ENCODE measurements around the gene GSG1L.

Gene GSG1L

GRCh38 chr16:27824006-27824405, 239.5 kb downstream of the GSG1L start:
- DNase-seq (ENCODE audit: low read depth in 1 of 2, low spot score in 1 of 2) = no peak

DNA sequence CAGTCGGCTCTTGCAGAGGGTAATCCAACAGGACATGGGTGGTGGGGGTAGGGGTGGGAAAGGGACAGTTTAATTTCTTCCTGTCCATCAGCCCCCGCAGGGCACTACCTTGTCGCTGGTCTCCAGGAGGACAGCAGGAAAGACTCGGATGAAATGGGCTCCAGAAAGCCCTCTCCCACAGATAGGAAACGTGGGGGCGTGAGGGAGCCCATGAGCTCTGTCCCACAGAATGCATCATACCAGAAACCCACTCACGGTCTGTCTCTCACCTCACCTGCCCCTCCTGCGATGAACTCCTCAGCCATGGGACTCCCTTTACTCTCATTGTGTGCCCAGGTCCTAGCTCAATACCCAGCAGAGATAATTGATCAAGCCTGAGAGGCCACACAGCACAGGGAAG, 240.1 kb downstream of the GSG1L start:
- DNase-seq (ENCODE audit: low read depth in 1 of 2, low spot score in 1 of 2) = no peak

DNA sequence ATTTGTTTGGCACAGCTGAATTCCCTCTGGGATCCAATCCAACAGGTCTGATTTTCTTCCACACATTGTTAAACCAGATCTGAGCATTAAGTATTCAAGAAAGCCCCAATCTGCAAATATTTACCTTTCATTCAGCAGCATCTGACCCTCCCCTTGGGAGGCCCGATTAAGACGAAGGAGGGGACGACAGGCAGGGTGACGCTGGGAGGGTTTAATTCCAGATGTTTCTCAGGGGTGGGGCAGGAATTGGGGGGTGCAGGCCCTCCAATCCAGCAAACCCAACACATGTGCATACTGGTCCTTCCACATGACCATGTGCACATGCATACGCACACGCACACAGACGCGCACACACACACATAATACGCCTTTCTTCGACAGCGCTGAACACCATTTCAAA, 240.5 kb downstream of the GSG1L start:
- no peak for DNase-seq (ENCODE audit: low read depth in 1 of 2, low spot score in 1 of 2)

DNA sequence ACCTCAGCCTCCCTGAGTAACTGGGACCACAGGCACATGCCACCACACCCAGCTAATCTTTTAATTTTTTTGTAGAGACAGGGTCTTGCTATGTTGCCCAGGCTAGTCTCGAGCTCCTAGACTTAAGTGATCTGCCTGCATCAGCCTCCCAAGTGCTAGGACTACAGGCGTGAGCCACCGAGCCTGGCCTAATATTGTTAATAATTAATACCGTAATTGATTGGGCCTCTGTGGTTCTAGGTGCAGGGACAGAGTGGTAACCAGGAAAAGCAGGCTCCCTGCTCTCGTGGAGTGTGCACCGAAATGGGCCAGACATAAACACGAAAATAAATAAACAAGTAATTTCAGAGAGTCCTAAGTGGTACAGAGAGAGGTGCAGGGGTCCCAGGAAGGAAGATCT, 241.0 kb downstream of the GSG1L start:
- no peak for DNase-seq (ENCODE audit: low read depth in 1 of 2, low spot score in 1 of 2)

GRCh38 chr16:27820646-27821345, 242.7 kb downstream of the GSG1L start:
- DNase-seq (ENCODE audit: low read depth in 1 of 2, low spot score in 1 of 2) = no peak

GRCh38 chr16:27819881-27820610, 243.5 kb downstream of the GSG1L start:
- no peak for DNase-seq (ENCODE audit: low read depth in 1 of 2, low spot score in 1 of 2)

DNA sequence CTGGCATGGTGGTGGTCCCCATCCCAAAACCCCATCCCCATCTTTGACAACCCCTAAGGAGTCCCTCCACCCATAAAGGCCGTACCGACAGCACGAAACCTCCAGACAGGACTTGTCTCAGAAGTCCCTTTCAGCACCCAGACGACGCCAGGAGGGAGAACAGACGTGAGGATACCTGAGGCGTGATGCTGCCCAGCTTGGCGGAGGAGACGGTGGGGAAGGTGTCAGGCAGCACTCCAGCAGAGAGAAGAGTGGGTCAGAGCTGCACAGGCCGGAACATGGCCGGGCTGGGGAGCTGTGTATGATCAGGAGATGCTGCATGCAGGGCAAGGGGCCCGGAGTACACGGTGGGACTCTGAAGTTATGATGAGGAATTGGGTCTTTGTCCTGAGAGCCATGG, 244.2 kb downstream of the GSG1L start:
- no peak for DNase-seq (ENCODE audit: low read depth in 1 of 2, low spot score in 1 of 2)

DNA sequence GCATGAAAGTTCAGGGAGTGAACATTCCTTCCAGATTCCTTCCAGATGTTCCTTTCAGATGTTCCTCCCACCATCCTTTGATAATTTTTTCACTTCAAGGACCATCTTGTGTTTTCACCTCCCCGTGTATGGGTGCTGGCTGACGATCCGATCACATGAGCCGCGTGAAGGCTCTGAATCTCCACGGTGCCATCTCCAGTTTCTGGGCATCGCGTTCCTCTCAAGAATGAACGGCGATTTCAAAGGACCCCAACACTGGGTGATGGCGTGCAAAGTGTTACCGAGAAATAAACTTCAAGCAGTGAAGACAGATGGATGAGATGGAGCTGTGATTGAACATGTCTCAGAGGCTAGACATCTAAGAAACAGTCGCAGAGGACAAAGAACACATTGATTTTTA, 245.3 kb downstream of the GSG1L start:
- DNase-seq (ENCODE audit: low read depth in 1 of 2, low spot score in 1 of 2) = no peak

- no peak for DNase-seq (ENCODE audit: low read depth in 1 of 2, low spot score in 1 of 2)
Measured at GRCh38 chr16:27817038-27817437, 246.5 kb downstream of the GSG1L start.

DNA sequence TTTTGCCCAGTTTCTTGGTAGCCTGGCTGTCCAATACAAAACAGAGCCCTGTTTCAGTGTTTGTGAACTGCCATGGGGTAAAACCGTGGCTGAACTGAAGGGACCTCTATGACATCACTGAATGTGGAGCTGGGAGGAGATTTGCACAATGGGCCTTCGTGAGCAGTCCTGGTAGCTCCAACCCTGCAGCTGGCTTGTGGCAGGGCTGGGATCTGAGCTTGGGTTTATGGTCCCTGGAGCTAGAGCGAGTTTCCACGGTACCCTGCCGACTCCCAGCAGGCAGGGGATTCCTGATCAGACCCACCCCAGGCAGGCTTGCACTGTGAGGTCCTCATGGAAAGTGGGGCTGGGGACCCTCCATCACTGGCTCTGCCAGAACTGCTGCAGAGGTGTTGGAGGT, 247.0 kb downstream of the GSG1L start:
- DNase-seq (ENCODE audit: low read depth in 1 of 2, low spot score in 1 of 2) = no peak

GRCh38 chr16:27813591-27813990, 249.9 kb downstream of the GSG1L start:
- DNase-seq (ENCODE audit: low read depth in 1 of 2, low spot score in 1 of 2) = no peak

DNA sequence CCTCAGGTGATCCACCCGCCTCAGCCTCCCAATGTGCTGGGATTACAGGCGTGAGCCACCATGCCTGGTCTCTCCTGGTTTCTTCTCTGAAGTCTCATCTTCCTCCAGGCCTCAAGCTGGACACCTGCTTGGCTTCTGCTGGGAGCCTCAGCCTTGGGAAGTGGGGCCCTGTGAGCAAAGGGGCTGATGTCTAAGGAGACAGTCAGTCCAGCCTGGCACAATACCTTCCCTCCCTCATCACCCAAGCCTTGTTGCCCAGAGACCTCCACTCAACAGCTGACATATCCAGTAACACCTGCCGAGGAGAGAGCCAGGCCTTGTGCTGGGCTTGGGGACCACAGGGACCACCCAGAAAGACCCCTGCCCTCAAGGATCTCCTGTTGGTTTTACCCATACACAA, 251.6 kb downstream of the GSG1L start:
- DNase-seq (ENCODE audit: low read depth in 1 of 2, low spot score in 1 of 2) = no peak

GRCh38 chr16:27806986-27807385, 256.5 kb downstream of the GSG1L start:
- no peak for DNase-seq (ENCODE audit: low read depth in 1 of 2, low spot score in 1 of 2)

GRCh38 chr16:27806388-27806787, 257.1 kb downstream of the GSG1L start:
- DNase-seq (ENCODE audit: low read depth in 1 of 2, low spot score in 1 of 2) = no peak

DNA sequence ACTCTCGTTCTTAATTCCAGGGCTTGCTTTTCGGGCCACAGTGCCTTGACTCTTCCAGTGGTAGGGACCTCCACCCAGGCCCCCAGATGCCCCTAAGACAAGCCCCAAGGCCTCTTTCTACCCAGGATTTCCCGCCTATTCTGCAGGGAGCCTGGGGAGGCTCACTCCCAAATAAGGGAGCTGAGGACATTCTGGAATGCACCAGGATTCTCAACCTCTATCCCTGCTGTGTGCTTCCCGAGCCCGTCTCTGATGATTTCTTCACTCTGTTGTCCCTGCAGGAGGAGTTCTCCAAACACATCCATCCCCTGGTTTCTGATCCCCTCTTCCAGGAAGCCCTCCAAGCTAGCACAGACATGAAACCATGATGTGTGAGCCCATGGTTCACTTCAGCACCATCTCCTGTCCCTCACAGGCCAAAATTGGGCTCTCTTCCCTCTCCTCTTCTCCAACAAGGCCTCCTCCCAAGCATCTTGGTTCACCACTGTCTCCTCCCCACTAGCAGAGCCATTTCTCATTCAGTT, 257.6 kb downstream of the GSG1L start:
- no peak for DNase-seq (ENCODE audit: low read depth in 1 of 2, low spot score in 1 of 2)

- no peak for DNase-seq (ENCODE audit: low read depth in 1 of 2, low spot score in 1 of 2)
Measured at GRCh38 chr16:27803775-27804549, 259.6 kb downstream of the GSG1L start.

GRCh38 chr16:27802664-27803439, 260.7 kb downstream of the GSG1L start:
- DNase-seq (ENCODE audit: low read depth in 1 of 2, low spot score in 1 of 2) = no peak

GRCh38 chr16:27801289-27801945, 262.1 kb downstream of the GSG1L start:
- DNase-seq (ENCODE audit: low read depth in 1 of 2, low spot score in 1 of 2) = no peak

GRCh38 chr16:27800817-27801216, 262.7 kb downstream of the GSG1L start:
- DNase-seq (ENCODE audit: low read depth in 1 of 2, low spot score in 1 of 2) = no peak

DNA sequence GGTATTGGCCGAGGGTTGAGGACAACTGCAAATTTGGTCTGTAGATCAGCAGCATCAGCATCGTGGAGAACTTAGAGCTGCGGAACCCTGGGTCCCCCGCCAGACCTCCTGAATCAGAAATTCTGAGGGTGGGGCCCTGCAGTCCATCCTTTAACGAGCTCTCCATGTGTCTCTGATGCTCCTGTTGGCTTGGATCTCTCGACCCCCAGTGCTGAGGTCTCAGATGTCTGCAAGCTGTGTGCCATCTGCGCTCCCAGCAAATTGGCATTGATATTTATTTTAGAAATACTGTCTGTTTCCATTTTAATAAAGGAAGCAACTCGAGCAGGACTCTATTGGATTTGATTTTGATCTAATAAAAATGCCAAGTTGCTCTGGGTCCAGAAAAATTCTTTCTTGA, 263.6 kb downstream of the GSG1L start:
- DNase-seq (ENCODE audit: low read depth in 1 of 2, low spot score in 1 of 2) = no peak

DNA sequence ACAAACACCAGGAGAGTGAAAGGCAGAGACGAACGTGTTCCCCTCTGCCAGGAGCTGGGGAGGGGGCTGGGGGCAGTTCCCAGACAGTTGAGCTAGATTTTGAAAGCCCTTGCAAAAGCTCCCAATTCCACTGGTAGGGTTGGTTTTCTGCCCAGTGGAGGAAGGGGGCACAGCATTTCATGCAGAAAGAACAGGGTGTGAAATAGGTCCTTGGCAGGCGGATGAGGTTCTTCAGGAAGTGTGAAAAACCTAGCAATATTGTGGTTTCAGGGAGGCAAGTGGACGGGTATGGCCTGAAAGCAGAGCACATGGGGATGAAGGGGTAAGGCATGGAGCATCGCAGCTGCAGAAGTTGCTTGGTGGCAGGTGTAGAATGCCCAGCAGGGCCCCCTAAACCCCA, 265.3 kb downstream of the GSG1L start:
- DNase-seq (ENCODE audit: low read depth in 1 of 2, low spot score in 1 of 2) = no peak
